Stimulated activated CD8-positive, alpha-beta memory T cell treated with anti-CD3 and anti-CD28 coated beads, Interleukin-15, amount 100 ng/mL, for 48 hours (primary cell): ENCODE results near the gene AKR1D1.

ENCODE experiments used
- DNase-seq, 2 donors: peaks; one replicate each; pipeline ENCODE4 v3.0.0-alpha.2; 2020; ENCODE audit warnings: low read depth in 2 of 2

Gene AKR1D1

DNA sequence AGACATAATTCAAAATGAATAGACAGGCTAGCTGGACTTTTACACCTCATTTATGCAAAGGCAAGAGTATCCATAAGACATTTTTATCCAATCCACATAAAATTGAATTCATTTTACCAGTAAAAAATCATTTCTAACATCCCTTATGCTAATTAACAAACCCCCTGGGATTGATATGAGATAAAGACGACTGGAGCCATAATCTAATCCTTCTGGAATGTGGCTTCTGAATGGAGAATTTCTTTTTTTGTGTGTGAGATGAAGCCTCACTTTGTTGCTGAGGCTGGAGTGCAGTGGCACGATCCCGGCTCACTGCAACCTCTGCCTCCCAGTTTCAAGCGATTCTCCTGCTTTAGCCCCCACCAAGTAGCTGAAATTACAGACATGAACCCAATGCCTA, 90.4 kb downstream of the AKR1D1 start:
- DNase-seq: no peak

DNA sequence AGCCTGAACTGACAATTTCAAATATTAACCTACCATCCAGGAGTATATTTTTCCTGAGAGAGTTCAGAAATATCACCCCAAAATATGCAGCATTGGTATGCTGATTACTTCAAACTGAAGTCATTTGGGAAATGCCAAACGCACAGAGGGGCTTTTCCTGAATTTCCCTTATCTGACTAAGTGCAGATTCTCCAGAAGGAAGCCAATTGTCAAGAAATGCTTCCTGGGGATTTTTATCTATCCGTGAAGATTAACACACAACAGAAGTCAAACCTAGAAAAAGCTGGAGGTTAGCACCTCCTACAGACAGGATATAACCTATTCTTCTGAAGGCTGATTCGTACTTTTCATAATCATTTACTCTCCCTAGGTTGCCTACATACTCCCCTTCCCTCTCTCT, 91.0 kb downstream of the AKR1D1 start:
- DNase-seq: no peak

DNA sequence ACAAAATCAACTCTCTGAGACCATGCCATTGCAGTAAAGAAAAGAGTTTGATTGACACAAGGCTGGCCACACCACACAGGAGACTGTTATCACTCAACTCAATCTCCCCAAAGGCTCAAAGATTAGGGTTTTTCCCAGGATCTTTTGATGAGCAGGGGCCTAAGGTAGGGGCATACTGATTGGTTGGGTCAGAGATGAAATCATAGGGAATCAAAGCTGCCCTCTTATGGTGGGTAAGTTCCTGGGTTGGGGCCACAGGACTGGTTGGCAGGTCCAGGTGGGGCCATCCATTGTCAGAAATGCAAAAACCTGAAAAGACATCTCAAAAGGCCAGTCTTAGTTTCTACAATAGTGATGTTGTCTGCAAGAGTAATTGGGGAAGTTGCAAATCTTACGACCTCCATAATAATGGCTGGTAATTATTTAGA, 91.6 kb downstream of the AKR1D1 start:
- DNase-seq: no peak
